Measurements from ENCODE around the gene CNR2.

Gene CNR2

DNA sequence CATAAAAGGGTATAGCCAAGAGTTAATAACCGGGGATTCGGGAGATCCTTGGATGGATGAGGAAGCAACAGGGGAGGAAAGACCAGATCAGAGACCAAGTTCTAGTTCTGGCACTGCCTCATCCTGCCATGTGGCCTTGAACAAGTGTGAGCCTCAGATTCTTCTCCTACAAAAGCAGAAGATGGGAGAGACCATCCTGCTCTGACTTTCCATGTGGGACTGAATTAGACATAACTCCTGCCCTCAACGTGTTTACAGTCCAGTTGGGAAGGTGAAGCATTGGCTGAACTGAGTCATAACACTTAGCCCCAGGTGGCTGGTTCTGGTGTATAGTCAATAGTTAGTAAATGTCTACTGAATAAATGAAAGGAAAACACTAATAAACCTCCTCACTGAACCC, 12.1 kb upstream of the CNR2 start:
- TF ChIP-seq ZFX (IDR thresholded peaks at IDR 0.05), result no peak
- TF ChIP-seq, protein P1, sequence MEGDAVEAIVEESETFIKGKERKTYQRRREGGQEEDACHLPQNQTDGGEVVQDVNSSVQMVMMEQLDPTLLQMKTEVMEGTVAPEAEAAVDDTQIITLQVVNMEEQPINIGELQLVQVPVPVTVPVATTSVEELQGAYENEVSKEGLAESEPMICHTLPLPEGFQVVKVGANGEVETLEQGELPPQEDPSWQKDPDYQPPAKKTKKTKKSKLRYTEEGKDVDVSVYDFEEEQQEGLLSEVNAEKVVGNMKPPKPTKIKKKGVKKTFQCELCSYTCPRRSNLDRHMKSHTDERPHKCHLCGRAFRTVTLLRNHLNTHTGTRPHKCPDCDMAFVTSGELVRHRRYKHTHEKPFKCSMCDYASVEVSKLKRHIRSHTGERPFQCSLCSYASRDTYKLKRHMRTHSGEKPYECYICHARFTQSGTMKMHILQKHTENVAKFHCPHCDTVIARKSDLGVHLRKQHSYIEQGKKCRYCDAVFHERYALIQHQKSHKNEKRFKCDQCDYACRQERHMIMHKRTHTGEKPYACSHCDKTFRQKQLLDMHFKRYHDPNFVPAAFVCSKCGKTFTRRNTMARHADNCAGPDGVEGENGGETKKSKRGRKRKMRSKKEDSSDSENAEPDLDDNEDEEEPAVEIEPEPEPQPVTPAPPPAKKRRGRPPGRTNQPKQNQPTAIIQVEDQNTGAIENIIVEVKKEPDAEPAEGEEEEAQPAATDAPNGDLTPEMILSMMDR (conservative IDR thresholded peaks at IDR 0.05), result no peak

GRCh38 chr1:23924601-23925000, 11.4 kb upstream of the CNR2 start:
- TF ChIP-seq, protein P1 (conservative IDR thresholded peaks at IDR 0.05), result no peak
- TF ChIP-seq ZFX (IDR thresholded peaks at IDR 0.05), result no peak
- no peak overlapping the region for H3K27ac ChIP-seq

More for the DNA sequence above, 12.1 kb upstream of the CNR2 start:
- no peak overlapping the region for H3K27ac ChIP-seq

GRCh38 chr1:23923592-23924499, 10.7 kb upstream of the CNR2 start:
- no peak overlapping the region for H3K27ac ChIP-seq
- no peak for TF ChIP-seq ZFX (IDR thresholded peaks at IDR 0.05)

GRCh38 chr1:23922321-23922943, 9.3 kb upstream of the CNR2 start:
- TF ChIP-seq, protein P1 (conservative IDR thresholded peaks at IDR 0.05), result no peak
- H3K27ac ChIP-seq, result no peak overlapping the region

DNA sequence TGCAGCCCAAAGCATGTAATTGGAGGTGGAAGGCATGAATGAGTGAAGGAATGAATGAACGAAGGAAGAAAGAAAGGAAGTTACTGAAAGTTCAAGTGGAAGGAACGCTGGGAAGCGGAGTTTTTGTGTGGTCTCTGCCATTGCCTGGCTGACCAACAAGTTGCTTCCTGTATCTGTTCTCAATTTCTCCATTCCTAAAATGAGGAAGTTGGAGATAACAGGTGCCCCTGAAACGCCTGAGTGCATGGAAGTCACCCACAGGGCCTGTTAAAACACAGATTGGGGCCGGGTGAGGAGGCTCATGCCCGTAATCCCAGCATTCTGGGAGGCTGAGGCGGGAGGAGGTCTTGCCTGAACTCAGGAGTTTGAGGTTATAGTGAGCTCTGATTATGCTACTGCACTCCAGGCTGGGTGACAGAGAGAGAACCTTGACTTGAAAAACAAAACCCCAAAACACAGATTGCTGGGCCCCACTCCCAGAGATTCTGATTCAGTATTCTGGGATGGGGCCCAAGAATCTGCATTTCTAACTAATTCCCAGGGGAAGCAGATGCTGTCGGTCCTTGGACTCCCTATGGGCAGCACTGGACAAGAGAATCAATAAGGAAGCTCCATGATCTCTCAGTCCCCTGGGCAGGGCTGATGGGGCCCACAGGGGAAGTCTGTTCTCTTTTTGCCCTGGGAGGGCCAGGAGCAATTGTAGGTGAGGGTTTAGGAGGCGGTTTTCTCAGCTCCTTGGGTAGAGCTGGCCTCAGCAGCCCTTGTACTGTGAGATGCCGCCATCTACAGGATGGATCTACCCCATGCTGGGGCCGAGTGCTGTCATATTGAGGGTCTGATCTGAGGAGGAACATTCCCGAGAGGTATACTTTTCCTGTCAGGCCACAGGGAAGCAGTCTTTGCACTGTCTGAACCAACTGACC, 3.3 kb upstream of the CNR2 start:
- H3K27ac ChIP-seq, result no peak overlapping the region
- TF ChIP-seq ZFX (IDR thresholded peaks at IDR 0.05), result no peak
- TF ChIP-seq, protein P1 (conservative IDR thresholded peaks at IDR 0.05), result peak; percentile 38

DNA sequence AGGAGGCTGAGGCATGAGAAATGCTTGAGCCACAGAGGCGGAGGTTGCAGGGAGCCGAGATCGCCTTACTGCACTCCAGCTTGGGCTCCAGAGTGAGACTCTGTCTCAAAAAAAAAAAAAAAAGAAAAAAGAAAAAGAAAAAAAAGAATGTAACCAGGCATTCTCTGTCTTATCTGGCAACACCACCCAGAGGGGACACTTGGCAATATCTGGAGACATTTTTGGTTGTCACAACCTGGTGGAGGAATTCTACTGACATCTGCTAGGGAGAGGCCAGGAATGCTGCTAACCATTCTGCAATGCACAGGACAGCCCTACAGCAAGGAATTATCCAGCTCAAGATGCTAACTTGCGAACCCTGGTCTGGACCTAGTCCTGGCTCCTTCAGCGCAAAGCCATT, 2.3 kb upstream of the CNR2 start:
- no peak overlapping the region for H3K27ac ChIP-seq
- TF ChIP-seq, protein P1 (conservative IDR thresholded peaks at IDR 0.05), result no peak
- TF ChIP-seq ZFX (IDR thresholded peaks at IDR 0.05), result no peak

DNA sequence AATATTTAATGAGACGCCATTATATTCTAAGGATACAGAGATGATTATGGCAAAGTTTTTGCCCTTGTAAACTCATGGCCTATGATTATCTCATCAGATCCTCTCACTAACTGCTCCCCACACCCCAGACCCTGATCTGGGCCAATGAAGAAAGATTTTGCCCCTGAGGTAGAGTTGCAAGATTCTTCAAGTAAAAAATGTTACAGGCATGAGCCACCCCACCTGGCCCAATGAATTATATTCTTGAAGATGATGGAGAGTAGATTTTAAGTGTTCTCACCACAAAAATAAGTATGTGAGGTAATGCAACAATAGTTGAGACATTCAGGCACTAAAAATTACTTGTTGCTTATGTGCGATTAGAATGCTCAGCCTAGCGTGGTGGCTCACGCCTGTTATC, 1.8 kb upstream of the CNR2 start:
- TF ChIP-seq, protein P1 (conservative IDR thresholded peaks at IDR 0.05), result no peak
- TF ChIP-seq ZFX (IDR thresholded peaks at IDR 0.05), result no peak
- H3K27ac ChIP-seq, result no peak overlapping the region

Measured in C4-2B (cell line).